HepG2 (cell line): ENCODE measurements around the gene MCM10.

Source experiments
- CHD4 ChIP-seq: fragments of 200-600 bp; sonication (generic); IDR thresholded peaks from 2 replicates; pipeline ENCODE4 v1.7.0; 2017; ENCODE audit warnings: mild to moderate bottlenecking, low read length, borderline replicate concordance
- FOXK1 ChIP-seq: sonication (generic); formaldehyde crosslinking; IDR thresholded peaks from 2 replicates; pipeline ENCODE4 v1.4.0; 2020; ENCODE audit warnings: low read depth, missing genetic modification reagents, borderline replicate concordance
- MAZ ChIP-seq, 2 experiments: sonication (generic) in 1 of 2; formaldehyde crosslinking in 1 of 2; IDR thresholded peaks; 2 replicates each; pipeline versions ENCODE4 v1.5.0 to v1.6.1; 2012 to 2020; ENCODE audit warnings: low read depth in 2 of 2, mild to moderate bottlenecking in 2 of 2, borderline replicate concordance in 1 of 2, improper control_type of control experiment in 1 of 2, low read length in 1 of 2, missing genetic modification reagents in 1 of 2, moderate library complexity in 1 of 2
- NFIB ChIP-seq: sonication (generic); formaldehyde crosslinking; IDR thresholded peaks from 2 replicates; pipeline ENCODE4 v1.9.0; 2021; ENCODE audit warnings: missing genetic modification reagents, mild to moderate bottlenecking, borderline replicate concordance
- SMC3 ChIP-seq: IDR thresholded peaks from 2 replicates; pipeline ENCODE4 v1.6.1; 2011; ENCODE audit warnings: low read length, improper control_type of control experiment
- ZNF143 ChIP-seq: sonication (generic); formaldehyde crosslinking; IDR thresholded peaks from 2 replicates; pipeline ENCODE4 v1.4.0; 2020; ENCODE audit warnings: missing genetic modification reagents
- TF ChIP-seq, protein P1 (sequence below): sonication (generic); formaldehyde crosslinking; IDR thresholded peaks from 2 replicates; pipeline ENCODE4 v1.5.0; 2020; ENCODE audit warnings: mild to moderate bottlenecking, missing genetic modification reagents, moderate library complexity
- TF ChIP-seq, protein P2 (sequence below): sonication (generic); formaldehyde crosslinking; IDR thresholded peaks from 2 replicates; pipeline ENCODE4 v1.4.0; 2020; ENCODE audit warnings: missing genetic modification reagents

DNA sequence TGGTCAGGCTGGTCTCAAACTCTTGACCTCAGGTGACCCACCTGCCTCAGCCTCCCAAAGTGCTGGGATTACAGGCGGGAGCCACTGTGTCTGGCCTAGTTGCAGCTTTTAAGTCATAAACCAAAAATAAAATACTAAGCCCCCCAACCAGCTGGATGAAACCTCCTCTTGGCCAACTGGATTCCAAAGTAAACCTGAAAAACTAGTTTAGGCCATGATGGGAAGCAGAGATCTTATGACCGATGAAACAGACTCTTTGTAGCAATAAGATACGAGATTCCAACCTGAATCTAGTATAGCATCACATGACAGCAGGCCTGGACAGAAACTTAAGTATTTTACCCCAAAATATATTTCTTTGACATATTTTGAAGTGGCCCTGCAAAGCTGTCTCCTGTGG lies 9.1 kb upstream of the MCM10 start:
- no peak for TF ChIP-seq FOXK1 (CRISPR knock-in tag)
- TF ChIP-seq NFIB (CRISPR knock-in tag): no peak
- TF ChIP-seq MAZ (IDR thresholded peaks at IDR 0.05; ENCODE audit: borderline replicate concordance, low read depth, low read length): no peak
- no peak for TF ChIP-seq MAZ (CRISPR knock-in tag; IDR thresholded peaks at IDR 0.05; ENCODE audit: low read depth)
- TF ChIP-seq CHD4: no peak
- TF ChIP-seq, protein P1, sequence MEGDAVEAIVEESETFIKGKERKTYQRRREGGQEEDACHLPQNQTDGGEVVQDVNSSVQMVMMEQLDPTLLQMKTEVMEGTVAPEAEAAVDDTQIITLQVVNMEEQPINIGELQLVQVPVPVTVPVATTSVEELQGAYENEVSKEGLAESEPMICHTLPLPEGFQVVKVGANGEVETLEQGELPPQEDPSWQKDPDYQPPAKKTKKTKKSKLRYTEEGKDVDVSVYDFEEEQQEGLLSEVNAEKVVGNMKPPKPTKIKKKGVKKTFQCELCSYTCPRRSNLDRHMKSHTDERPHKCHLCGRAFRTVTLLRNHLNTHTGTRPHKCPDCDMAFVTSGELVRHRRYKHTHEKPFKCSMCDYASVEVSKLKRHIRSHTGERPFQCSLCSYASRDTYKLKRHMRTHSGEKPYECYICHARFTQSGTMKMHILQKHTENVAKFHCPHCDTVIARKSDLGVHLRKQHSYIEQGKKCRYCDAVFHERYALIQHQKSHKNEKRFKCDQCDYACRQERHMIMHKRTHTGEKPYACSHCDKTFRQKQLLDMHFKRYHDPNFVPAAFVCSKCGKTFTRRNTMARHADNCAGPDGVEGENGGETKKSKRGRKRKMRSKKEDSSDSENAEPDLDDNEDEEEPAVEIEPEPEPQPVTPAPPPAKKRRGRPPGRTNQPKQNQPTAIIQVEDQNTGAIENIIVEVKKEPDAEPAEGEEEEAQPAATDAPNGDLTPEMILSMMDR: no peak
- no peak for TF ChIP-seq SMC3
- no peak for TF ChIP-seq ZNF143
- TF ChIP-seq, protein P2, sequence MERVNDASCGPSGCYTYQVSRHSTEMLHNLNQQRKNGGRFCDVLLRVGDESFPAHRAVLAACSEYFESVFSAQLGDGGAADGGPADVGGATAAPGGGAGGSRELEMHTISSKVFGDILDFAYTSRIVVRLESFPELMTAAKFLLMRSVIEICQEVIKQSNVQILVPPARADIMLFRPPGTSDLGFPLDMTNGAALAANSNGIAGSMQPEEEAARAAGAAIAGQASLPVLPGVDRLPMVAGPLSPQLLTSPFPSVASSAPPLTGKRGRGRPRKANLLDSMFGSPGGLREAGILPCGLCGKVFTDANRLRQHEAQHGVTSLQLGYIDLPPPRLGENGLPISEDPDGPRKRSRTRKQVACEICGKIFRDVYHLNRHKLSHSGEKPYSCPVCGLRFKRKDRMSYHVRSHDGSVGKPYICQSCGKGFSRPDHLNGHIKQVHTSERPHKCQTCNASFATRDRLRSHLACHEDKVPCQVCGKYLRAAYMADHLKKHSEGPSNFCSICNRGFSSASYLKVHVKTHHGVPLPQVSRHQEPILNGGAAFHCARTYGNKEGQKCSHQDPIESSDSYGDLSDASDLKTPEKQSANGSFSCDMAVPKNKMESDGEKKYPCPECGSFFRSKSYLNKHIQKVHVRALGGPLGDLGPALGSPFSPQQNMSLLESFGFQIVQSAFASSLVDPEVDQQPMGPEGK (CRISPR knock-in tag): no peak
